Measurements from ENCODE around the gene RRAGA. TPM values are rescaled to one million over a fixed set of nuclear protein-coding genes. Genes with fewer than 3 reads are reported as not detected.
"Not testable (repeated sequence)": the region's sequence is repeated elsewhere in the genome, so short reads cannot be mapped to it uniquely, and the experiment has no call there.

RRAGA gene
- polyA plus RNA-seq, 6 donors from 2014 or later, result 84.0 to 123 (median 100) TPM

DNA sequence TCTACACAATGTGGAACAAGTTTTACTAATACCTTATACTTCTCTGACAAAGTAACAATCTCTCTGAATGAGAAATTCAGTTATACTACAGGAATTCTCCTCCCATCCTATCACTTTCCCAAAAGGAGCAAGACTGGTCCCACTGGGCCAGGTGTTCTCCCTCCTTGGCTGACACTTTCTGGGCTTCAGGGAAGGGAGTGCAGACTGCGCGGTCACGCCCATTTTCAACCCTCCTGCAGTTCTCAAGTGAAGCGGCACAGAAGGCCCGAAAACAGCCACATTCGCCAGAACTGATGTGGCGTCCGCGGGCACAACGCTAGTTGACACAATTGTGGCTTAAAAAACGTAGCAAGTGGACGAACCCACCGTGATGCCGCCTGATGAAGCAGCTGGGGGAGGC is 16.8 kb upstream of the RRAGA start:
- H3K36me3 Mint-ChIP-seq, result no peaks in the 10 kb centered on the region
- DNase-seq (no peak), ATAC-seq (ENCODE audit: low read depth in 2 of 2) (no peak)
- peaks cover 0 to 2% (median 0%) of the 10 kb centered on the region in 7 donors for H3K9me3 Mint-ChIP-seq
- H3K4me3 Mint-ChIP-seq, result peak overlapping the region in 1 of 8 donors; percentile 21
- H3K4me1 Mint-ChIP-seq, result peaks cover 0 to 5% (median 0%) of the 10 kb centered on the region in 3 donors
- H3K27ac Mint-ChIP-seq, result no peak overlapping the region
- H3K27me3 Mint-ChIP-seq, result peaks cover 7 to 25% (median 12%) of the 10 kb centered on the region in 3 donors

GRCh38 chr9:19033015-19033414 is 16.2 kb upstream of the RRAGA start, which contains the start of gene SAXO1:
Gene SAXO1 (minus strand): TSS chr9:19033209. CDS start chr9:19032908, 301 bp downstream.
- peaks cover 7 to 25% (median 12%) of the 10 kb centered on the region in 3 donors for H3K27me3 Mint-ChIP-seq
- no peaks in the 10 kb centered on the region for H3K36me3 Mint-ChIP-seq
- no peak within 1 kb of the TSS for H3K27ac Mint-ChIP-seq
- peaks cover 0 to 5% (median 0%) of the 10 kb centered on the region in 3 donors for H3K4me1 Mint-ChIP-seq
- DNase-seq (no peak), ATAC-seq (ENCODE audit: low read depth in 2 of 2) (no peak)
- peak within 1 kb of the TSS in 1 of 8 donors; percentile 21 for H3K4me3 Mint-ChIP-seq
- peaks cover 0 to 5% (median 0%) of the 10 kb centered on the region in 7 donors for H3K9me3 Mint-ChIP-seq

GRCh38 chr9:19036611-19037010 is 12.6 kb upstream of the RRAGA start:
- Mint-ChIP-seq H3K4me1 (no peaks in the 10 kb centered on the region), H3K4me3 (no peak overlapping the region), H3K36me3 (no peaks in the 10 kb centered on the region), H3K27ac (no peak overlapping the region), H3K9me3 (peaks cover 0 to 5% (median 0%) of the 10 kb centered on the region in 7 donors), H3K27me3 (peaks cover 0 to 10% (median 8%) of the 10 kb centered on the region in 3 donors)
- DNase-seq (no peak), ATAC-seq (ENCODE audit: low read depth in 2 of 2) (no peak)

- ATAC-seq (ENCODE audit: low read depth in 2 of 2) (no peak), DNase-seq (no peak)
- Mint-ChIP-seq H3K9me3 (peaks cover 0 to 2% (median 0%) of the 10 kb centered on the region in 7 donors), H3K27ac (peak overlapping the region; percentile 88 to 99 (median 97)), H3K27me3 (no peaks in the 10 kb centered on the region), H3K36me3 (peaks cover 0 to 4% of the 10 kb centered on the region in 2 donors), H3K4me1 (peaks cover 15 to 45% (median 28%) of the 10 kb centered on the region in 3 donors), H3K4me3 (peak overlapping the region; percentile 90 to 99 (median 96))
Observed at GRCh38 chr9:19049917-19050636, 850 bp downstream of the RRAGA start.

DNA sequence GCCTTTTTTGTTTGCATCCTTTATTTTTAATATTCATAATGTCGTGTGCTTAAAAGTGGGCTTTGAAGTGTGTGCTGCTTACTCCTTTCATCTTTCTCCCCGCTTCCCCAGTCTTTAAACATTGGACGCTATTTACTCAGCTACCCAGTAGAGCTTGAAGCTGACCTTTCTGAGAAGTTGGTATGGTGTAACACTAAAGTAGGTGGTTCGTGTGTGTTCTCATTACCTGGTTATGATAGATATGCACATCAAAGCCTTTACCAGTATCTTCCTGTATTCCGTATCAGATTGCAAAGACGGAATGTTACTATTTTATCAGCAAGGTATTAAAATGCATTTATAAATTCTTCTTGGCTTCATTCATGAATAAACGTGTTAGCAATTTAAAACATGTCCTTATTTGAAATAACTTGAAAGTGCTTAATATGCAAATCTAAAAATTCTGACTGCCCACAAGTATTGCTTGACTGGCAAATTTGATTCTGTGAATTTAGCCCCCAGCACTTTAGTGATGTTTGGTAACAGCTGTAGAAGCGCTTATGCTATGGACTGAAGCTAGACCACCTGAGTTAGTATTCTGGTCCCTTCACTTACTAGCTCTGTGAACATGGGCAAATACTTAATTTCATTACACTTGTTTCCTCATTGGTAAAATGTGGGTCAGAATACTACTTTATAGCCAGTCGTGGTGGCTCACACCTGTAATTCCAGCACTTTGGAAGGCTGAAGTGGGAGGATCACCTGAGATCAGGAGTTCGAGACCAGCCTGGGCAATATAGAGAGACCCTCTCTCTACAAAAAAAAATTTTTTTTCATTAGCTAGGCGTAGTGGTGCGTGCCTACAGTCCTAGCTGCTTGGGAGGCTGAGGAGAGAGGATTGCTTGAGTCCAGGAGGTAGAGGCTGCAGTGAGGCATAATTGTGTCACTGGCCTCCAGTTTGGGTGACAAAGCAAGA is 1.7 kb downstream of the RRAGA start:
- no peak for ATAC-seq (ENCODE audit: low read depth in 2 of 2)
- peak overlapping the region in 5 of 6 donors; percentile 11 to 97 (median 88) for H3K27ac Mint-ChIP-seq
- H3K9me3 Mint-ChIP-seq, result peaks cover 0 to 2% (median 0%) of the 10 kb centered on the region in 7 donors
- no peak for DNase-seq
- peak overlapping the region; percentile 90 to 99 (median 96) for H3K4me3 Mint-ChIP-seq
- H3K4me1 Mint-ChIP-seq, result peaks cover 15 to 45% (median 33%) of the 10 kb centered on the region in 3 donors
- no peaks in the 10 kb centered on the region for H3K27me3 Mint-ChIP-seq
- peaks cover 0 to 8% of the 10 kb centered on the region in 2 donors for H3K36me3 Mint-ChIP-seq

GRCh38 chr9:19057033-19057432 is 7.8 kb downstream of the RRAGA start:
- ATAC-seq (ENCODE audit: low read depth in 2 of 2) (no peak), DNase-seq (no peak)
- peaks cover 0 to 5% (median 5%) of the 10 kb centered on the region in 3 donors for H3K4me1 Mint-ChIP-seq
- peaks cover 6 to 32% of the 10 kb centered on the region in 2 donors for H3K36me3 Mint-ChIP-seq
- H3K27me3 Mint-ChIP-seq, result no peaks in the 10 kb centered on the region
- no peak overlapping the region for H3K27ac Mint-ChIP-seq
- no peak overlapping the region for H3K4me3 Mint-ChIP-seq
- H3K9me3 Mint-ChIP-seq, result no peaks in the 10 kb centered on the region

DNA sequence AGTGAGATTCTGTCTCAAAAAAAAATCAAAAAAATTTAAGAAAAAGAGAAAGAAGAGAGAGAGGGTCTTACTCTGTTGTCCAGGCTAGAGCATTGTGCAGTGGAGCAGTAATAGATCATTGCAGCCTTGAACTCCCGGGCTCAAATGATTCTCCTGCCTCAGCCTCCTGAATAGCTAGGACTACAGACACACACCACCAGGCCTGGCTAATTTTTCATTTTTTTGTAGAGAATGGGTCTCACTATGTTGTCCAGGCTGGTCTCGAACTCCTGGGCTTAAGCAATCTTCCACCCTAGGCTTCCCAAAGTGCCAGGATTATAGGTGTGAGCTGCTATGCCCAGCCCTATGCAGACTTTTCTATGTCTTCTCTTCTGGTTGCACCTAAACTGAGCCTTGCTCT is 25.0 kb downstream of the RRAGA start:
- H3K36me3 Mint-ChIP-seq, result peaks cover 31 to 37% of the 10 kb centered on the region in 2 donors
- H3K4me3 Mint-ChIP-seq, result peak overlapping the region in 1 of 8 donors; percentile 60
- no peaks in the 10 kb centered on the region for H3K27me3 Mint-ChIP-seq

GRCh38 chr9:19074836-19075235 is 25.6 kb downstream of the RRAGA start:
- DNase-seq (no peak), ATAC-seq (ENCODE audit: low read depth in 2 of 2) (no peak)
- Mint-ChIP-seq H3K4me3 (no peak overlapping the region), H3K36me3 (peaks cover 31 to 36% of the 10 kb centered on the region in 2 donors), H3K9me3 (no peaks in the 10 kb centered on the region), H3K27ac (no peak overlapping the region), H3K4me1 (no peaks in the 10 kb centered on the region), H3K27me3 (no peaks in the 10 kb centered on the region)

More for the DNA sequence above, 25.0 kb downstream of the RRAGA start:
- H3K27ac Mint-ChIP-seq, result peak overlapping the region in 1 of 6 donors; percentile 47
- DNase-seq (no peak), ATAC-seq (ENCODE audit: low read depth in 2 of 2) (no peak)
- H3K9me3 Mint-ChIP-seq, result no peaks in the 10 kb centered on the region
- no peaks in the 10 kb centered on the region for H3K4me1 Mint-ChIP-seq

DNA sequence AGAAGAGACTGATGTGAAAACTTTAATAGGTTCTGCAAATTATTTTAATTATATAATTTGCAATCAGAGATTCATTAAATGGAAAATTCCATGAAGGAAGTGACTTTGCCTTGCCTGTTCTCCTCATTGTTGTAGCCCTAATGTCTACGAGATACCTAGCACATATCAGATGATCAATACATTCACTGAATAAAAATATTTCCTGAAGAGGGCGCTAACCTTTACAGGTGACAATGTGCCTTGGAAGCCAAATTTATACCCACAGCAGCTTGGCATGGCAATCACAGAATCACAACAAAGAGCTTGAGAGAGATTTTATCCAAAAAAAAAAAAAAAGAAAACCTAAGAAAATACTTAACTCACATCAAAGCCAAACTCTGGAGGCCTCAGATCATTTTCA is 36.1 kb downstream of the RRAGA start:
- ATAC-seq (ENCODE audit: low read depth in 2 of 2), result peak; percentile 38 to 40
- Mint-ChIP-seq H3K36me3 (peaks cover 7 to 18% of the 10 kb centered on the region in 2 donors), H3K27me3 (no peaks in the 10 kb centered on the region), H3K27ac (peak overlapping the region in 1 of 6 donors; percentile 56), H3K4me1 (peaks cover 0 to 3% (median 0%) of the 10 kb centered on the region in 3 donors), H3K9me3 (no peaks in the 10 kb centered on the region), H3K4me3 (no peak overlapping the region)
- DNase-seq, result peak; percentile 5

- no peaks in the 10 kb centered on the region for H3K27me3 Mint-ChIP-seq
- ATAC-seq (ENCODE audit: low read depth in 2 of 2), result no peak
- no peaks in the 10 kb centered on the region for H3K9me3 Mint-ChIP-seq
- no peak overlapping the region for H3K27ac Mint-ChIP-seq
- peaks cover 0 to 3% (median 0%) of the 10 kb centered on the region in 3 donors for H3K4me1 Mint-ChIP-seq
- H3K36me3 Mint-ChIP-seq, result peaks cover 0 to 11% of the 10 kb centered on the region in 2 donors
- no peak overlapping the region for H3K4me3 Mint-ChIP-seq
- DNase-seq, result no peak
Observed at GRCh38 chr9:19087106-19088000, 38.1 kb downstream of the RRAGA start.

- ATAC-seq (ENCODE audit: low read depth in 2 of 2); H3K36me3 Mint-ChIP-seq; H3K27ac Mint-ChIP-seq; H3K9me3 Mint-ChIP-seq; DNase-seq; H3K27me3 Mint-ChIP-seq: not testable (repeated sequence)
- Mint-ChIP-seq H3K4me3 (peak overlapping the region in 1 of 8 donors; percentile 10), H3K4me1 (peaks cover 17 to 34% (median 27%) of the 10 kb centered on the region in 3 donors)
Observed at GRCh38 chr9:19097431-19097830, 48.2 kb downstream of the RRAGA start.

All from naive B cell (primary cell).